Measurements from ENCODE around the gene TTC39A. TPM values are rescaled to one million over a fixed set of nuclear protein-coding genes. Genes with fewer than 3 reads are reported as not detected.

The TTC39A gene
- total and polyA plus RNA-seq, 12 donors: 4.7 to 44.8 (median 15.7) TPM

DNA sequence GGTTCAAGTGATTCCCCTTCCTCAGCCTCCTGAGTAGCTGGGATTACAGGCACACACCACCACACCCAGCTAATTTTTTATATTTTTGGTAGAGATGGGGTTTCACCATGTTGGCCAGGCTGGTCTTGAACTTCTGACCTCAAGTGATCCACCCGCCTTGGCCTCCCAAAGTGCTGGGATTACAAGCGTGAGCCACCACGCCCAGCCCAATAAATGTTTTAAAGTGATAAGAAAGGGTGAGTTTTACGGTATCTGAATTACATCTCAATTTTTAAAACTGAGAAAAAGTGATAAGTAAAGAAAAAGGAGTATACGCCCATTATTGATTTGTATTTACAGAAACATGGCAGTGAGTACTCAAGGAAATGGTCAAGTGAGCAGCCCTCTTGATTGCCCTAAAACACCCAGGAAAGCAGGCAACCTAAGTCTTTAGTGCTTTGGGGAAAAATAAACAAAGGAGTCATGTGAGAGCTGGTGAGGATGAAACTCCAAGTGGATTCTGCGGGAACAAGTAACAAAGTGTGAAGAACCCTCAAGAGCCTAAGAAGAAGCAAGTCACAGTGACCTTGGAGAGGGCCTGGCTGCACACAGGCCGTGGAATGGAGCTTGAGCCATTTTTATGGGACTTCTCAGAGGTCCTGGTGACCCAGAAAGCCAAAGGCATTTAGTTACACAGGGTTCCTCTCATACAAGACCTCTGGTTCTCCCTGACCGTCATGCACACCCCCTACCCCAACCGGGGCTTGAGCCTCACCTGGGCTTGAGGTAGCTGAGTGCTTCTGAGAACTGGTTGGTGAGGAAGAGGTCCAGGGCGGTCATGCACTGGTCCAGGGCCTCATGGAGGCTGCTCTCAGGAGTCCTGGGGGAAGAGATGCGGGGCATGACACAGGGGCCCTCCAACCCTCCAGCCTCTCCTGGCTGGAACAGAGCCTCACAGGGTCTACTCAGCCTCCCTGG is 9.1 kb downstream of the TTC39A start:
- 89 to 96% (median 95%) methylated on average over 9 to 11 of the region's 11 CpGs for WGBS, 4 donors
- H3K4me1 ChIP-seq (replicated peaks in 1 of 2): peaks cover 0 to 5% of the 10 kb centered on the region in 2 donors
- H3K9me3 ChIP-seq (replicated peaks in 1 of 3): no peaks in the 10 kb centered on the region
- intact Hi-C loops (cut with DNase I): no loop called here
- no peaks in the 10 kb centered on the region for H3K36me3 ChIP-seq (replicated peaks in 1 of 2)
- no peaks in the 10 kb centered on the region for H3K27me3 ChIP-seq
- no peak for TF ChIP-seq POLR2A (IDR thresholded peaks at IDR 0.05)
- TF ChIP-seq, protein P1, sequence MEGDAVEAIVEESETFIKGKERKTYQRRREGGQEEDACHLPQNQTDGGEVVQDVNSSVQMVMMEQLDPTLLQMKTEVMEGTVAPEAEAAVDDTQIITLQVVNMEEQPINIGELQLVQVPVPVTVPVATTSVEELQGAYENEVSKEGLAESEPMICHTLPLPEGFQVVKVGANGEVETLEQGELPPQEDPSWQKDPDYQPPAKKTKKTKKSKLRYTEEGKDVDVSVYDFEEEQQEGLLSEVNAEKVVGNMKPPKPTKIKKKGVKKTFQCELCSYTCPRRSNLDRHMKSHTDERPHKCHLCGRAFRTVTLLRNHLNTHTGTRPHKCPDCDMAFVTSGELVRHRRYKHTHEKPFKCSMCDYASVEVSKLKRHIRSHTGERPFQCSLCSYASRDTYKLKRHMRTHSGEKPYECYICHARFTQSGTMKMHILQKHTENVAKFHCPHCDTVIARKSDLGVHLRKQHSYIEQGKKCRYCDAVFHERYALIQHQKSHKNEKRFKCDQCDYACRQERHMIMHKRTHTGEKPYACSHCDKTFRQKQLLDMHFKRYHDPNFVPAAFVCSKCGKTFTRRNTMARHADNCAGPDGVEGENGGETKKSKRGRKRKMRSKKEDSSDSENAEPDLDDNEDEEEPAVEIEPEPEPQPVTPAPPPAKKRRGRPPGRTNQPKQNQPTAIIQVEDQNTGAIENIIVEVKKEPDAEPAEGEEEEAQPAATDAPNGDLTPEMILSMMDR (IDR thresholded peaks at IDR 0.05): no peak
- H3K4me3 ChIP-seq: no peak overlapping the region
- no peak for DNase-seq
- no peak overlapping the region for H3K27ac ChIP-seq

DNA sequence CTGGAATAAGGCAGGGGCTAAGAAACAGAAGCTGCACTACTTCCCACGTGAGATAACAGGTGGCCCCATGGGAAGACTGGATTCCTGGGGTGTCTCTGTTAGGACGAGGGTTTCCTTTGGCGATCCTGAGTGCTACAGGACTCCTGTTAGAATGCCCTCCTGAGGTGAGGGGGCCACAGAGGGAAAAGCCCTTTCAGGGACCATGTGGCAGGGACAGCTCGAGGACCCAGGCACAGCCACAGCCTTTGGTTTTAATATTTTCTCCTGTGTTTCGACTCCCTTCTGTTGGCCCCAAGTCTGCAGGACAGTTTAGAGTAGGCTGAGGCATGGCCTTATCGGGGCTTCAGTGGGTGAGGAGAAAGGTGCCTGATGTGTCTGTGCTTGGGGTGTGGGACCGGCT is 12.6 kb downstream of the TTC39A start:
- TF ChIP-seq POLR2A (IDR thresholded peaks at IDR 0.05): no peak
- TF ChIP-seq, protein P1 (IDR thresholded peaks at IDR 0.05): no peak
- no peak for DNase-seq
- intact Hi-C loops (cut with DNase I): no loop called here
- Histone ChIP-seq H3K27me3 (no peaks in the 10 kb centered on the region), H3K27ac (no peak overlapping the region), H3K9me3 (replicated peaks in 1 of 3) (no peaks in the 10 kb centered on the region), H3K4me1 (replicated peaks in 1 of 2) (peaks cover 13 to 24% of the 10 kb centered on the region in 2 donors), H3K36me3 (replicated peaks in 1 of 2) (no peaks in the 10 kb centered on the region), H3K4me3 (no peak overlapping the region)
- WGBS, 4 donors: 94 to 100% (median 95%) methylated on average over 7 of the region's 7 CpGs

DNA sequence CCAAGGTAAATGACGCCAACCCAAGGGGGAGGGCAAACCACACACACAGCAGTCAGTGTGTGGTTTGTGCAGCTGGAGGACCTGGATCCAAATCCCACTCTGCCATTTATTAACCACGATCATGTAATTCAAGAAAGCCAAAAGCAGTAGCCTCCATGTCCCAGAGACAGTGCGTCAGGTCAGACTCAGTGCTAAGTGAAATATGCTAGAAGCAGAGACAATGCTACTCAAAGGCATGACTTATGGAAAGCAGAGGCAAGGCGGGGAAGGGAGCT is 13.6 kb downstream of the TTC39A start:
- intact Hi-C loops (cut with DNase I): no loop called here
- Histone ChIP-seq H3K36me3 (replicated peaks in 1 of 2) (no peaks in the 10 kb centered on the region), H3K4me1 (replicated peaks in 1 of 2) (peaks cover 13 to 24% of the 10 kb centered on the region in 2 donors), H3K9me3 (replicated peaks in 1 of 3) (no peaks in the 10 kb centered on the region), H3K27ac (peak overlapping the region in 1 of 5 donors; percentile 78), H3K27me3 (no peaks in the 10 kb centered on the region), H3K4me3 (no peak overlapping the region)
- DNase-seq: no peak
- TF ChIP-seq, protein P1 (IDR thresholded peaks at IDR 0.05): no peak
- TF ChIP-seq POLR2A (IDR thresholded peaks at IDR 0.05): no peak
- WGBS, 4 donors: 89 to 98% (median 92%) methylated on average over 4 of the region's 4 CpGs

DNA sequence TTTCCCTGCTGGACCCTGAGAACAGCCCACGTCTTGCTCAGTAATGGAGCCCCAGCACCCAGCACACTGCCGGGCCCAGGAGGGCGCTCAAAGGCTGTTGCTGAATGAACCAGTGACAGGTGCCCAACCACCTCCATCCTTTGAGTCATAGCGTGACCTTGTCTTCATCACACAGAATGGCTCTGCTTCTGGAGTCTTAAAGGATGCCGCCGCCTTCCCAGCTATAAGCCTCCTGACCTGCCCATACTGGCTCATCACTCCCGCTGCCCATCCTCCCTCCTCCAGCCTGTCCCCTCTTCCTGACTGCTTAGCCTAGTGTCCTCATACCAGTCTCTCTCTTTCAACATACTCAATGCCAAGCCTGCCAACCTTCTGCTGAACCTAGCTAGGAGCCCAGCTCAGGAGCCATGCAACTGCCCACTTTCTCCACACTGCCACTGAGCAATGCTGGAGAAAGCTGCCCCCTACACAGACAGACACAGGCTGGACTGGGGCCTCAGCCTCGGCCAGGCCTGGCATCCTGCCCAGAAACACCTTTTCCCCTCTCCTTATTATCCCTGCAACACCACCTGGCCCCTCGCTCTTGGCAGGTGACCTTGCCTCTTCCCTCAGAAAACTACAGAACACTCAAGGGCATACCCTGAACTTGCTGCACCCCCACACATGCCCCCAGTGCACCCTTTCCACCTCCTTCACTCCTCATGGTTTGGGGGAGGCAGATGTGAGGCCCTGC is 14.1 kb downstream of the TTC39A start:
- Histone ChIP-seq H3K4me1 (replicated peaks in 1 of 2) (peaks cover 13 to 24% of the 10 kb centered on the region in 2 donors), H3K27me3 (no peaks in the 10 kb centered on the region), H3K36me3 (replicated peaks in 1 of 2) (no peaks in the 10 kb centered on the region), H3K27ac (peak overlapping the region in 3 of 5 donors; percentile 78 to 91 (median 79)), H3K9me3 (replicated peaks in 1 of 3) (no peaks in the 10 kb centered on the region), H3K4me3 (no peak overlapping the region)
- WGBS, 4 donors: 54 to 64% (median 60%) methylated on average over 9 of the region's 9 CpGs
- DNase-seq: peak; percentile 54 to 85 (median 74)
- intact Hi-C loops (cut with DNase I): no loop called here
- TF ChIP-seq POLR2A (IDR thresholded peaks at IDR 0.05): no peak
- TF ChIP-seq, protein P1 (IDR thresholded peaks at IDR 0.05): no peak

Measured in adrenal gland (tissue), 12 donors.